Esophagus mucosa (tissue), 1 donor: Measurements from ENCODE around the gene SIGLEC6. TPM values are rescaled to one million over a fixed set of nuclear protein-coding genes. Genes with fewer than 3 reads are reported as not detected.

Experiments used
- ATAC-seq: fragments of 200-7000 bp; cut with Tn5 transposase; one replicate; pipeline ENCODE4 v1.9.1; 2020
- total RNA-seq: library from RNA; stranded (reverse); gene quantifications from one replicate; pipeline ENCODE4 v1.2.4, GENCODE V29; 2023
- donor health status: DM: yes; HTN: yes; CAD: no.

Gene SIGLEC6
- total RNA-seq, 1 donor from 2014 or later: 0.44 TPM

DNA sequence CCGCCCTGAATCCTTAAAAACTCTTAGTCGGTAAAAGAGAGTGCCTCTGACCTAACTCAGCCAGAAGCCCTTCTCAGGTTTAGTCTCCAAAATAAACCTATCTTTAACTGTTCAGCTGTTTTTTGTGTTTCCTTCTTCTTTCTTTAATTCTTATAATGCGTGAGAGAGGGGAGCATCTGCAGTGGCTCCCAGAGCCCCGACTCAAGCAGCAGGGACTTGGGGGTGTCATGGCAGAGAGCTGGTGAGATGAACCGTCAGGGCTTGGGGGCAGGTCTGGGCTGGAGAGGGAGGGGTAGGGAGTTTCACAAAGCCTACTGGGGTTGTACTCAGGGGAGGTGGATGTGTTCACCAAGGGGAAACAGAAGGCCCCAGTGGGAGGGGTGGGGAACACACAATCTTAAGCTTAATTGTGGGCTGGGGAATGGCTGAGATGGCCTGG, 16.8 kb upstream of the SIGLEC6 start:
- ATAC-seq: no peak

GRCh38 chr19:51547397-51548212, 16.1 kb upstream of the SIGLEC6 start:
- ATAC-seq: no peak

GRCh38 chr19:51546650-51547396, 15.4 kb upstream of the SIGLEC6 start:
- ATAC-seq: no peak

GRCh38 chr19:51546107-51546649, 14.7 kb upstream of the SIGLEC6 start:
- no peak for ATAC-seq

DNA sequence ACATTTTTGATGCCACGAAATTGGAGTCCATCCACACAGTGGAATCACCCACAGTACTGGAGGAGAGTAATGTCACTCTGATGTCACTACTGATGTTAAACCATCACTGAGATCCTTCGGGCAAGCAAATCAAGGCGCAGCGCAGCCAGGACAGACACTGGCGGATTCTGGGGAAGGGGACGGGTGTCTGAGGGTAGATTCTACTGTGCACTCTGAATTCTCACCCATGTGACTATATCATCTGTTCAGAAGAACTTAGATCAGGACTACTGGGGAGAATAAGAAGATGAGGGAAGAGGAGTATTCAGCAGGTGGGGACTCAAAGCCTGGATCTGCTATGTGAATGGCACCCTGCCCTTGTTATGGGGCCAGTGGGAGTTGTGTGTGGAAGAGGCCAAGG, 12.6 kb upstream of the SIGLEC6 start:
- no peak for ATAC-seq

GRCh38 chr19:51542699-51543098, 11.2 kb upstream of the SIGLEC6 start:
- ATAC-seq: no peak

DNA sequence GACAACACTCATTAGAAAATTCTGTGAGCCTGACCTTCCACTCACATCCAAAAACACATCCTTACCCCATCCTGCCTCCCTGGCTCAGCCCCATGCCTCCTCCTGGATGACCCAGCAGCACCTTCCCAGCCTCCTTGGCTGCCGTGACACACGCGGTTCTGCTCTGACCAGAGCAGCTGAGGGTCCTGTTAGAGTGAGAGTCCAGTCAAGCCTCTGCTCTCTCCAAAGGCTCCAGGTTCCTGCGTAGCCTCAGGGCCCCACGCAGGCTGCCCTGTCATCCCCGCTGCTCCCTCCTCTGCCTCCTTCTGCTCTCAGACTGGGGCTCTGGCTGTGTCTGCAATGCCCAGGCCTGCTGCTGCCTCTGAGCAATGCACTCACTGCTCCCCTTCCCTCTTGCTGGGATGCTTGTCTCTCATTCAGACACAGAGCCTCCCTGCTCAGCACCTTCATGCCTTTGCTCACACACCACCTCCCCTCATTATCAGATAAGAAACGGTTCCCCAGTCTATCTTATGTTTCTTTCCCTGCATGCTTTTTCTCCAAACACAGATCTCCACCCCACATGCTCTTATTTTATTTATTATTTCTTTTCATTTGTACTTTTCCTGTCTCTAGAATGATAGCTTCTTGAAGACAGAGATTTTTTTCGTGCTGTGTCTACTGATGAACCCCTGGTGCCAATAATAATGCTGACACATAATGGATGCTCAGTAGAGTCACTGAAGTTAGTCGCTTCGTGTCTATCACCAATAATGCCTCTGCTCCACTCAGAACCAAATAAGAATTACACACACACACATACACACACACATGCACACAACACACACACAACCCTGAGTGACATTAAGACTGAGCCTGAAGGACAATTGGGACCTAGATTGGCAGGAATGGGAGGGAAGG, 10.2 kb upstream of the SIGLEC6 start:
- ATAC-seq: no peak

DNA sequence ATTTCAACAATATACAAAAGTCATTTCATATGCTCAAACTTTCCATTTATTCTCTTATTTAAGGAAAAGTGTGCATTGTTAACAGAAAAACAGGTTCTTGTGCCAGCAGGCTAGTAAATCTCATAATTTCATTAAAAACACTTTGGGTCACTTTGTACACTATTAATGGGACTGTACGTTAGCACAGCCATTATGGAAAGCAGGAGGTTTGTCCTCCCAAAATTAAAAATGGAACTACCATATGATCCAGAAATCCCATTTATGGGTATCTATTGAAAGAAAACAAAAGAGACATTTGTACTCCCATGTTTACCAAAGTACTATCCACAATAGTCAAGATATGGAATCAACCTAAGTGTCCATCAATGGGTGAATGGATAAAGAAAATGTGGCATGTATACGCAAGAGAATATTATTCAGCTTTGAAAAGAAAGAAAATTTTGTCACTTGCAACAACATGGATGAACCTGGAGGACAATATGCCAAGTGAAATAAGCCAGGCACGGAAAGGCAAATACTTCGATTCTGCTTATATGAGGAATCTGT, 8.4 kb upstream of the SIGLEC6 start:
- ATAC-seq: no peak

DNA sequence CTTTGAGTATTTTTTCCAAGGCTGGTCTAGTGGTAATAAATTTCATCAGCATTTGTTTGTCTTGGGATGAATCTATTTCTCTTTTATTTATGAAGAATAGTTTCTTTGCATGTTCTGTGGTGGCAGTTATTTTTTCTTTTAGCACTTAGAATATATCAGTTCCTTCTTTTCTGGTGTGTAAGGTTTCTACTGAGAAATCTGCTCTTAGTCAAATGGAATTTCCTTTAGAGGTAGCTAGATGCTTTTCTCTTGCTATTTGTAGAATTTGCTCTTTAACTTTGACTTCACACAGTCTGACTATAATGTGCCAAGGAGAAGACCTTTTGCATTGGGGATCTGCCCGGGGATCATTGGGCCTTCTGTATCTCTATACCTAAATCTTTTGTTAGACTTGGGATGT, 4.1 kb upstream of the SIGLEC6 start:
- ATAC-seq: no peak

- ATAC-seq: no peak
Observed at GRCh38 chr19:51530616-51531015, 854 bp downstream of the SIGLEC6 start.

DNA sequence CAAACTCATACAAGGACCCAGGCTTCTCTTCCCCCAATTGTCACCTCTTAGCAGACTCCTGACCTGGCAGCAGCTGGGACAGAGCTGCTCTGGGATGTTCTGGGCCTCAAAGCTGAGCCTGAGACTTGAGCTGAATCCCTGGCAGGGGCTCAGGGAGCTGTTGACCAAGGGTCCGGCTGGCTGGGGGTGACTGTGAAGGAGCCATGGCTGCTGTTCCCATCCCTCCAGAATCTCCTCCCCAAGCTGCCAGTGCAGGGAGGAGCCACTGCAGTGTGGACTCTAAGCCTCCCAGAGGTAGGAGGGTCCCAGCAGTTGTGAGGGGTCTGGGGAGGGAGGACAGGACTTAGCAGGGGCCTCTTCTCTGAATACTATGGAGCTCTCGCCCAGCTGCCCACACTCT, 2.2 kb downstream of the SIGLEC6 start:
- ATAC-seq: no peak

DNA sequence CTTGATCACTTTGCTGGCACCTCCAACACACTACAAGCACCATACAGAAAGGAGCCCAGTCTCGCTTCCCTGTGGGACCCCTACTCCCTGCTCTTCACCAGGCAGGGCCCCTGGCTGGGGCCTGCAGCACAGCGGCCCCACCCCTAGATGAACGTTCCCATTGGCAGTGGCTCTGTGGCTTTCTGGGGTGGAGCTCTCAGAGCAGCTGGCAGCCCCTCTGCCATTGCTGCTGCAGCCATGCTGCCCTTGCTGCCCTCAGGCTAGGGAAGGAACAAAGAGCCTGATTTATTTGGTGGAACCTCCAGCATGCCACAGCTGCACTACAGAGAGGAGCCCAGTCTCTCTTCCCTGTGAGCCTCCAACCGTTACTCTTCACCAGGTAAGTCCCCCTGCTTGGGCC, 5.8 kb downstream of the SIGLEC6 start:
- no peak for ATAC-seq

DNA sequence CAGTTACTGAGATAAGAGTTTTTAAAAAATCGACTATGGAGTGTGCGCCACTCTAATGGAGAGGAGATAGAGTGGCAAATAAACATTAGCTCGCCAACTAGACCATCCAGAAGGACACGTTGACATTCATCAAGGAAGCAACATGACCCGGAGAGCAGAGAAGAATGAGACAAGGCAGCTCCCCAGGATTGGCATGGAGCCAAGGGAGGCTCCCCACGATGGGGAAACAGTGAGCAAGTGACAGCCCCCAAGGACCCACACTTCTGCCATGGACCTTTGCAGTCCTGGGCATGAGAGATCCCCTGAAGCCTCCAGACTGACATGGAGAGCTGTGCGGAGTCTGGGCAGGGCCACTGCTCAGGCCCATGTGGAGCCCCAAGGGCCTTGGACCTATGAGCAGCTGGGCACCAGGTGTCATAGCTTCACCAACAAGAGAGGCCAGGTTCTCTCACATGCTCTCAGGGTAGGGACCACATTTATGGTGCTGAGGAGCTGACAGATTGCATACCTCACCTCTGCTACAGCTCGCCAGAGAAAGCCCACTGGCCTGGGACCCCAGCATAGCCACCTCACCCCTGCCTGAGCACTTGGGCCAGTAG, 6.7 kb downstream of the SIGLEC6 start:
- no peak for ATAC-seq

- no peak for ATAC-seq
Observed at GRCh38 chr19:51521781-51522180, 9.7 kb downstream of the SIGLEC6 start.

DNA sequence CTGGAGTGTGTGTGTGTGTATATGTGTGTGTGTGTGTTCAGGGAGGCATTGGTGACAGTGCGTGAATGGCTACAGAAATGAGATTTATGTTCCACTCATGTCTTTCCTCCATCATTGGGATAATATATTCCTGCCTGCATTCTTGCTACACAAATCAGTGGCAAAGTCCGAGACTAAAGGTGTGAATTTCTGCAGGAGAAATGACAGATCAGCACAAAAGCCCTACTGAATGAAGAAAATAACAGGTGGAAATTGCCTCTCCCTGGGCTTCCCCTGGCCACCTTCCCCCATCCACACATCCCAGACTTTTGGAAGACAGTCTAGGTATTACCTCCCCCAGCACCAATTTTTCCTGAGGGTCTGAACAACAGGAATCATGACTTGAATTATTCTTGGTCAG, 10.1 kb downstream of the SIGLEC6 start:
- no peak for ATAC-seq

GRCh38 chr19:51520728-51521127, 10.7 kb downstream of the SIGLEC6 start:
- no peak for ATAC-seq

DNA sequence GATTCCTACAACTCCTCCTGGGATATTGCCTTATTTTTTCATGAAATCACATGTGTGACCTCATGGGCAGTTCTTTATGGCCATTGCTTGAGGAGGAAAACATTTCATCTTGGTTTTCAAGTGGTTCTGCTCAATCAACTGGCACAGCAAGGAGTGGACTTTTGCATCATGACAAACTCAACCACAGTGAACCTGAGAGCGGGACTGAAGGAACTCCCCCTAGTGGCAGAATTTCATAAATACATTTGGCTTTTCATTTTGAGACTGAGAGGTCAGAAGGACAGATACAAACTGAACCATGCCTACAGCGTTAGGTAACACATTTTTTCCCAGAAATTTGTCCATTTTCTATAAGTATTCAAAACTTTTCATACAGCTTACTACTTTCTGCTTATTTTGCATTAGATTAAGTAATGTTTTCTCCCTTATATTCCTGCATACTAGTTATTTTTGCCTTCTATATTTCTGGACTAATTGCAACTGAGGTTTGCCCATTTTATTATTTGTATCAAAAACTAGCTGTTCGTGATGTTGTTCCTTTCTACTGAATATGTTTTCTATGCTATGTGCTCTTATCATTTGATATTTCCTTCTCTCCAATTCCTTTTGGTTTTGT, 16.5 kb downstream of the SIGLEC6 start:
- no peak for ATAC-seq

GRCh38 chr19:51513968-51514367, 17.5 kb downstream of the SIGLEC6 start:
- ATAC-seq: no peak

DNA sequence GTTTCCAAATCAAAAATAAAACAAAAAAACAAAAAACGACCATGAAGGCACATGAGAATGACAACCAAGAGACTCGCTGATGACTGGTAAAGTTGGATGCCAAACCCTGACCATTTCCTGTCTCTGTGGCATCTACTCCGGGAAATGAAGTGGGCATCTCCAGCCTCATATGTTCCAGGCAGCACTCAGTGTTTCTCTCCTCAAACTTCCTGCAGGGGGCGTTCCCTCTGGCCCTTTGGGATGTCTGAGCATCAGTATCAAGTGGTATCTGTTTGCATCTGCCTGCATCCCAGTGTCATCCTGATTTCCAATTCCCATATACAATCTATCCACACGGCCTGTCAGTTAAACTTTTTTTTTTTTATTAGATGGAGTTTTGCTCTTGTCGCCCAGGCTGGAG, 20.1 kb downstream of the SIGLEC6 start:
- ATAC-seq: no peak

- no peak for ATAC-seq
Observed at GRCh38 chr19:51509823-51510660, 21.4 kb downstream of the SIGLEC6 start.
